ENCODE data around the gene YTHDF1.

The YTHDF1 gene

DNA sequence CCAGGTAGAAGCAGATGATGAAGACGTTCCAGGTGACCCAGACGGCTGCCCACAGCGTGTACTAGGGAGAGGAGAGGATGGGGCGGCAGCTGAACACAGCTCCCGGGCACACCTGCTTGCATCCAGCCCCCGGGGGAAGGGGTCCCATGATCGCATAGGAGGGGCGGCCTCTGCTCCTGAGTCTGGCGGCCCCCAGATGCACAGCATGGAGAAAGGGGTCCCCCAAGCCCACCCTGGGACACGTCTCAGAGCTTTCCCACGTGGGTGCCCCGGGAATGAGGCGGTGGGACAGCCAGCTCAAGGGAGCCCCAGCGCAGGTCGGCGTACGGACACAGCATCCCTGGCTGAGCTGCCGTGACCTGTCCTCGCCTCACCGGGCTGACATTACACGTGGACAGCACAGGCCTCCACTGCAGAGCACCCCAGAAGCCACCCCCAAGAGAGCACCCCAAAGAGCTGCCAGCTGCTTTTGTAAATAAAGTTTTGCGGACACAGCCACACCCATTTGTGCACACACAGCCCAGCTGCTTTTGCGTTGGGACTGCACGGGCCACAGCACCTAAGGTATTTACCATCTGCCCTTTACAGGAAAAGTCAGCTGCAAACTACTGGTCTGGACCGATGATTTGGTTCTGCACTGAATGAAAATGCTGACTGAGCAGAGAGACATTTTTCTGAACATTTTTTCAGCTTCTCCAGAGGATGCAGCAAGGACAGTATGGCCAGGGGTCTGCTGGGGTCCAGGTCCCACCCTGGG is 33.1 kb upstream of the YTHDF1 start:
- DNase-seq (ENCODE audit: low read depth in 2 of 2): no peak

DNA sequence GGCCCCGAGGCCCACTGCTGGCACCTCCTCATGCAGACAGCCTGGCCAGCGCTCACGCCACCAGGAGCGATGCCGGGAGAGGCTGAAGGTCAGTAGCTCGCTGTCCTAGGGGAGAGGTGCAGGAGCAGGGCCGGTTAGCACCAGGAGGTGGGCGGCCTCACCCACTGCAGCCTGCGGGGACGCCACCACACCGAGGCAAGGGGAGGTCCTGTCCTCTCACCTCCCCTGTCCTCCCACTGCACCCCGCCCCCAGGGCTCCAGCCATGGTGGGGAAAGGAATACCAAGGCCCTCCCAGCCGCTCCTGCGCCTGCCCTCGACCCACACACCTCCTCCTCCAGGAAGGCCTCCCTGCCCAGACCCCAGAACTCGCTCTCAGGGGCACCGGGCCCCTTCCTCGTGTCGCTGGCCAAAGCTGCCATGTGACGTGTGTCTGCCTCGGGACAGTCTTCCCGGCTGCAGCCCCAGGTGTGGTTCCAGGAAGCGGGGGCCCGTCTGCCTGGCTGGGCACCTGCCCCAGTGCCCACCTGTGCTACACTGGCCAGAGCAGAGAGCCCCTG is 31.8 kb upstream of the YTHDF1 start:
- no peak for DNase-seq (ENCODE audit: low read depth in 2 of 2)

GRCh38 chr20:63246490-63247288 is 30.8 kb upstream of the YTHDF1 start:
- DNase-seq (ENCODE audit: low read depth in 2 of 2): no peak

DNA sequence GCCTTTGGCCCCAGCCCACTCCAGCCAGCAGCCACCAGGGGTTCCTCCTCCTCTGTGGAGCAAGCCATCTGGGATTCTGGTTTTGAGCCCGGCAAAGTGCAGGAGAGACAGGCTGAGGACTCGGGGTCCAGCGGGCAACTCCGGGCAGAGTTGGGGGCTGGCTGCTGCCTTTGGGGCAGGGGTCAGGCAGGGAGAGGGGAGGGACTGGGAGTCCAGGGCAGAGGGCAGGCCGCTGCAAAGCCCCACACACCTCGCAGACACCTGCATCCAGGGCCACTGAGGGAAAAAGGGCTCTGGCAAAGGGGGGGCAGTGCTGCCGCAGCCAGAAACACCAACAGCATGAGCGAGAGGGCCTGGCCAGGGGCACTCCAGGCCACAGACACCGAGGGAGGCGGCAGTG is 28.5 kb upstream of the YTHDF1 start:
- no peak for DNase-seq (ENCODE audit: low read depth in 2 of 2)

GRCh38 chr20:63243604-63244247 is 27.8 kb upstream of the YTHDF1 start:
- no peak for DNase-seq (ENCODE audit: low read depth in 2 of 2)

DNA sequence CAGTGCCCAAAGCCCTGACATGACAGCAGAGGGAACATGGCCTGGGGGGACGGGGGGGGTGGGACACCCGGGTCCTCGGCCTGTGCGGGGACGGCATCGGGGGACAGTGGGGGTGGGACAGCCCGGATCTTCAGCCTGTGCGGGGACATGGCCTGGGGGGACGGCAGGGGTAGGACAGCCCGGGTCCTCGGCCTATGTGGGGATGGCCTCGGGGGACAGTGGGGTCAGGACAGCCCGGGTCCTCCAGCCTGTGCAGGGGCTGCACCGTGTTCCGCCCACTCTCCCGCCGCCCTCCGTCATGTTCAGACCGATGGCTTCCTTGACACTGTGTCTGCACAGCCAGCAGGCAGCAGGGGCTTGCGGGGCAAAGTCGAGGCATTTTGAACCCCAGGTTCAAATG is 26.8 kb upstream of the YTHDF1 start:
- DNase-seq (ENCODE audit: low read depth in 2 of 2): no peak

DNA sequence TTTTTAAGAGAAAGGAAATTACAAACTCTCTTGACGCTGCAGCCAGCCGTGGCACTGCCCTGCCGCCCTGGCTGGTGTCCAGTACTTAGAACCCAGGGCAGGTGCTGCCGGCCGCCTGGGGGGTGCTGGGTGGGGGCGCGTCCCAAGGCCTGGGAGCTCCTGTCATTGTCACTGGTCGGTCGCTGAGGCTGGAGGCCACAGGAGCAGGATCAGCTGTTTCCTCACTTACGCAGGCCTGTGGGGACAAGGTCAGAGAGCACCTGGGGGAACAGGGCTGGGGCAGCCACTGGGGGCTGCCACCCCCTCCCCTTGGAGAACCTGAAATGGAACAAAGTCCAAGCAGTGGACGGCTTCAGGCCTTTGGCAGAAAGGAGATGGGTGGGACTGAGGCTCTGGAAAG is 25.3 kb upstream of the YTHDF1 start:
- DNase-seq (ENCODE audit: low read depth in 2 of 2): no peak

DNA sequence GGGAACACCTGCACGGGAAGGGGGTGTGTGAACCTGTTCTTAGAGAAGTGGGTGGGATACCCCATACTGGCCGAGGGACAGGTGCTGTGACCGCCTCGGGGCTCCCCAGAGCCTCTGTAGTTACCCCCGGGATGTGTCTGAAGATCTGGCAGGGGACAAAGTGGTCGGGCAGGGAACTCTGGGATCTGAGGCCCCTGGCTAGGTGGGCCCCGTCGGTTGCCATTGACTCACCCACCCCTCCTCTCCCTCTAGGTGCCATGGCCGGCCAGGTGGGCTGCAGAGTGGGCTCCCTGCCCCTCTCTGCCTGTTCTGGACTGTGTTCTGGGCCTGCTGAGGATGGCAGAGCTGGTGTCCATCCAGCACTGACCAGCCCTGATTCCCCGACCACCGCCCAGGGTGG is 24.1 kb upstream of the YTHDF1 start:
- DNase-seq (ENCODE audit: low read depth in 2 of 2): no peak

- no peak for DNase-seq (ENCODE audit: low read depth in 2 of 2)
These were observed 23.5 kb upstream of the YTHDF1 start for GRCh38 chr20:63239431-63239830.

- DNase-seq (ENCODE audit: low read depth in 2 of 2): no peak
These were observed 22.7 kb upstream of the YTHDF1 start for GRCh38 chr20:63238514-63239125.

DNA sequence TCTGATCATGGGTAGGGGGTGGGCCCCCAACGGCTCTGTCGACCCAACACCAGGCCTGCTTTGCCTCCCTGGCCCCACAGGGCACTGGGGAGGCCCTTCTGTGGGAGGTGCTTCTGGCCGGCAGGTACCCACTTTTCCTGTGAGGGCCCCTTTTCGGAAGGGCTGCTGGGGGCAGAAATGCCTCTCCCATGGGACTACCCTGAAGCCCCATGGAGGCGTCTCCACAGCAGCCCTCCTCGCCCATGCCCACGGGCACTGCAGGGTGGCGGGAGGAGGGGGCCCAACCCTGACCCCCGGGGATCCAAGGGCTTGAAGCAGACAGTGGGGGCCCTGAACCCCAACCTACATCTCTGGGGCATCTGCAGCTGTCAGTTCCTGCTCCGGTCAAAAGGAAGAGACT is 22.1 kb upstream of the YTHDF1 start:
- DNase-seq (ENCODE audit: low read depth in 2 of 2): no peak

DNA sequence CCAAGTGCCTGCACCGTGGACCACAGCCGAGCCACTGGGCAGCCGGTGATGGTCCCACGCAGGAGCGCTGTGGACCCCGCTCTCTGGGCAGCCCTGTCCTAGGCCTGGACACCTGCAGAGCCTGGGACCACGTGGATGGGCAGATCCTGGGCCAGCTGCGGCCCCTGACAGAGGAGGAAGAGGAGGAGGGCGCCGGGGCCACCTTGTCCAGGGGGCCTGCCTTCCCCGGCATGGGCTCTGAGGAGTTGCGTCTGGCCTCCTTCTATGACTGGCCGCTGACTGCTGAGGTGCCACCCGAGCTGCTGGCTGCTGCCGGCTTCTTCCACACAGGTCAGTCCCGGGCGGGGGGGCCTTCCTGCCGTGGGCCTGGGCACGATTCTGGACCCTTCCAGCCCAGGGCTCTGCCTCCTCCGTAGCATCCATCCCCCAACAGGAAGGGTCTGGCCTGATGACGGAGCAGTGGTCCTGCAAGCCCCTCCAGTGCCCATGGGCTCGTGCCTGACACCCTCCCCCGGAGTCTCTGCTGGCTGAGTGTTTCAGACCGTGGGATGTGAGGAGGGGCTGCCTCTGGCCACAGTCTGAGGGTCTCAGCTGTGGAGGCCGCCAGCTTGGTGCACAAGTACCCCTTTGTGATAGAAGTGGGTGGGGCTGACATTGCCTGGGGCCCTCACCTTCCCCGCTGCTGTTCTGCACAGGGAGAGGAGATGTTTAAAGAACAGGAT is 20.3 kb upstream of the YTHDF1 start:
- DNase-seq (ENCODE audit: low read depth in 2 of 2): no peak

DNA sequence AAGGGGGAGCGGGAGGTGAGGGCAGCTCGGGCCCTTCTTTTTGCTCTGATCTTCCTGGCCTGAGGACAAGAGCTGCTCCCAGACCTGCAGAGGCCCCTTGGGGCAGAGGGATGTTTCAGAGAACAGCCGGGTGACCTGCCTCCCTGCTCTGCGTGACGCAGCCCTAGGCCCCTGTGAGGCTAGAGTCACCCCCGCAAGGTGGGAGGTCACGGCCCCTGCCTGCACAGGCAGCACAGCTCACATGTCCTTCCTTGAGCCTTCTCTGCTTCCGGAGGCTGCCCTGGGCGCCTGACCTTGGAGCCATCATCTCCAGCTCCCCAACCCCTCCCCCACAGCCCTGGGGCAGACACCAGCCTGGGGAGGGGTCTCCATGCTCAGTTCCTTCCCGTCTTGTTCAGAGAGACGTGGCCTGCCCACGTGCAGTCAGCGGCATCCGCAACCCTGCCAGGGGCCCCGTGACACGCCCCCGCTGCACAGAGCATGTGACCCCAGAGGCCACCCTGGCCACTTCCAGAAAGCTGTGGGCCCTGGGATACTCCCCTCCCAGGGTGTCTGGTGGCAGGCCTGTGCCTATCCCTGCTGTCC is 19.6 kb upstream of the YTHDF1 start, which contains the start of gene BIRC7:
BIRC7 (plus strand) TSS at position 507 of the 585 bp plus-strand sequence. CDS start 192 bp downstream, outside the sequence.
- DNase-seq (ENCODE audit: low read depth in 2 of 2): no peak

- DNase-seq (ENCODE audit: low read depth in 2 of 2): no peak
These were observed 18.9 kb upstream of the YTHDF1 start for GRCh38 chr20:63234693-63235398.

GRCh38 chr20:63233924-63234323 is 18.0 kb upstream of the YTHDF1 start:
- DNase-seq (ENCODE audit: low read depth in 2 of 2): no peak

- no peak for DNase-seq (ENCODE audit: low read depth in 2 of 2)
These were observed 17.1 kb upstream of the YTHDF1 start for GRCh38 chr20:63233061-63233344.

DNA sequence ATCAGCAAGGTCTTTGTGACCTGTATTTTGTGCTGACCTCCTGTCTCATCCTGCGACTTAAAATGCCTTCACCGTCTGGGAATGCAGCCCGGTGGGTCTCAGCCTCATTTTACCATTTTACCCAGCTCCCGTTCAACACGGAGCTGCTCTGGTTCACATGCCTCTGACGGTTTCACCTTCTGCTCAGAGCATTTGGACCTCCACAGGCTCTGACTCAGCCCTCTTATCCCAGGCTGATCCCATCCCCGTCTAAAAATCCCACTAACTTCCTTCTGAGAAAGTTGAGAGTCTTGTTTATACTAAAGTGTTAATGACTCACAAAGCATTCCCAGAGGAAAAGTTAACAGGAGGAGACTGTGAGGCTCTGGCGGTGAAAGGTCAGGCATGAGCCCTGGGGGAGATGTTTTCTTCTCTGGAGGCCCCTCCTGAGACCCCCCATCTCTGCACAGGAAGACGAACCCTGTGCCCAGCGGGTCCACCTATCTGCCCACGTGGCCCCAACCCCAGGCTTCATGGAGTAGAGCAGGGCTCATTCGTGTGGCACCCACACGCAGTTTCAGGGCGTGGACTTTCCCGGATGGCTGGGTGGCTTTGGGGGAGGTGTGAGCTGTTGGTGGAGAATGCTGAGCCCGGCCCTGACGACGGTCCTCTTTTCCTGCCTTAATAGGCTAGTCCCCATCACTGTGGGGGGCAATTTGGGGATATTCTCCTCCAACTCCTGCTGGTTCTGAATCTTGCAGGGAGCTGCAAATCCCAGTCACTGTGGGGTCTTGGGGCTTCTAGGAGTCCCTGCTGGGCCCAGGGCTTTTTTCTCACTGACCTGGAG is 16.5 kb upstream of the YTHDF1 start:
- DNase-seq (ENCODE audit: low read depth in 2 of 2): no peak

- DNase-seq (ENCODE audit: low read depth in 2 of 2): no peak
These were observed 14.9 kb upstream of the YTHDF1 start for GRCh38 chr20:63230800-63231268.

DNA sequence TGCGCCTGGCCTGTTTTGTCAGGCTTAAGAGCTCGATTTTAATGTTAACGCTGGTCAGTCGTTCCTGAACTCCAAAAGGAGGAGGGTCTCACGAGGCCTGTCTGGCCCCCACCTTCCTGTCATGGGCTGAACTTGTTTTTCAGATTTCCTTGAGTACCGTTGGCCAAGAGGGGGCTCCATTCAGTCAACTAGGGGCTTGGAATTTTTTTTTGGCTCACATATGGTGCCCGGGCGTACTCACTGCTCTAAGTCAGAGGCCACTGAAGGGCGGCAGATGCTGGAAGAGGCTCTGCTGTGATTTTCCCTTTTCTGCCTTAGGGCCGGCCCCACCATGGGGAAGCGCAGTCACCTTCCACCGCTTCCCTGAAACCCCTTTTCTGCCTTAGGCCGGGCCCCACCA is 12.9 kb upstream of the YTHDF1 start:
- DNase-seq (ENCODE audit: low read depth in 2 of 2): no peak
